ENCODE measurements around the gene HMG20B.

The HMG20B gene

GRCh38 chr19:3585301-3586126 lies 12.8 kb downstream of the HMG20B start, which contains the start of gene GIPC3:
TSS of gene GIPC3 (plus strand) at chr19:3585478. CDS start at chr19:3585598, 120 bp downstream.
- DNase-seq = peak; percentile 29

- DNase-seq = peak; percentile 54
Observed at GRCh38 chr19:3586127-3586626, 13.4 kb downstream of the HMG20B start.

- DNase-seq = no peak
Observed at GRCh38 chr19:3586707-3587346, 14.1 kb downstream of the HMG20B start.

GRCh38 chr19:3589439-3589838 lies 16.7 kb downstream of the HMG20B start:
- no peak for DNase-seq

GRCh38 chr19:3589949-3590348 lies 17.2 kb downstream of the HMG20B start:
- DNase-seq = no peak

GRCh38 chr19:3590991-3591659 lies 18.4 kb downstream of the HMG20B start:
- no peak for DNase-seq

GRCh38 chr19:3591876-3592613 lies 19.3 kb downstream of the HMG20B start:
- DNase-seq = no peak

GRCh38 chr19:3593156-3593555 lies 20.4 kb downstream of the HMG20B start:
- no peak for DNase-seq

- no peak for DNase-seq
Observed at GRCh38 chr19:3595521-3596061, 22.8 kb downstream of the HMG20B start.

GRCh38 chr19:3599776-3600187 lies 27.0 kb downstream of the HMG20B start:
- no peak for DNase-seq

- DNase-seq = no peak
Observed at GRCh38 chr19:3601021-3601420, 28.3 kb downstream of the HMG20B start.

- no peak for DNase-seq
Observed at GRCh38 chr19:3603121-3603811, 30.5 kb downstream of the HMG20B start.

GRCh38 chr19:3604227-3604986 lies 31.7 kb downstream of the HMG20B start:
- DNase-seq = no peak

GRCh38 chr19:3604987-3605343 lies 32.2 kb downstream of the HMG20B start:
- DNase-seq = peak; percentile 25

- no peak for DNase-seq
Observed at GRCh38 chr19:3605361-3605760, 32.6 kb downstream of the HMG20B start.

- DNase-seq = no peak
Observed at GRCh38 chr19:3605770-3606169, 33.0 kb downstream of the HMG20B start.

- peak; percentile 49 for DNase-seq
Observed at GRCh38 chr19:3606174-3606689, 33.5 kb downstream of the HMG20B start.

GRCh38 chr19:3606690-3607289 lies 34.0 kb downstream of the HMG20B start, which contains the start of gene TBXA2R:
TSS of gene TBXA2R (minus strand) at chr19:3606875. CDS start at chr19:3600634, 6,241 bp downstream.
- peak; percentile 77 for DNase-seq

- DNase-seq = no peak
Observed at GRCh38 chr19:3607303-3608078, 34.7 kb downstream of the HMG20B start.

Data from stimulated activated CD4-positive, alpha-beta T cell treated with anti-CD3 and anti-CD28 coated beads, Interleukin-15, amount 100 ng/mL, for 24 hours (primary cell).